EH (cell line): ENCODE data around the gene GJA10.
"Not testable (repeated sequence)": the region's sequence is repeated elsewhere in the genome, so short reads cannot be mapped to it uniquely, and the experiment has no call there.

Experiments
- DNase-seq: peaks from one replicate; pipeline ENCODE4 v3.0.0-alpha.2; 2015; ENCODE audit warnings: low read depth

The GJA10 gene

DNA sequence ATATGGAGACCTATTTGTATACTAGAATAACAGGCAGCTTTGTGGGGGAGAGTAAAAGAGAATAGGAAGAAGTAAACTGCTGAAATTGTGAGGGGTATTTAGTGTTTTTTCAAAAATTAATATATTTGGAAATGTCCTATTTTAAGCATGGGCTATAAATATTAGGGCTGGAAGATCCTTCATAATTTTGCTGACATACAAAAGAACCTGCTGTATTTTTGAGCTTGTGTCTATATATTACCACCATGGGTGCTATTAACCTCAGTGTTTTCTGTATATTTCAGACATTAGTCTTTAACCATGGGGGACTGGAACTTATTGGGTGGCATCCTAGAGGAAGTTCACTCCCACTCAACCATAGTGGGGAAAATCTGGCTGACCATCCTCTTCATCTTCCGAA lies at the start of gene GJA10:
TSS of gene GJA10 (plus strand) at position 301 of the 400 bp plus-strand sequence. CDS start at position 301, 0 bp downstream.
- DNase-seq: no peak

DNA sequence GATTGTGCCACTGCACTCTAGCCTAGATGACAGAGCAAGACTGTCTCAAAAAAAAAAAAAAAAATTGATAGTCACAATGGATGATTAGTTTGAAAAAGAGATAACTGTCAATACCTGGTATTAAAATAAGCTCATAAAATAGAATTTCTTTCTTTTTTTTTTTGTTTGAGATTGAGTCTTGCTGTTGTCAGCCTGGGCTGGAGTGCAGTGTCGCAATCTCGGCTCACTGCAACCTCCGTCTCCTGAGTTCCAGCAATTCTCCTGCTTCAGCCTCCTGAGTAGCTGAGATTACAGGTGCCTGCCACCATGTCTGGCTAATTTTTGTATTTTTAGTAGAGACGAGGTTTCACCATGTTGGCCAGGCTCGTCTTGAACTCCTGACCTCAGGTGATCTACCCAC lies 46.8 kb upstream of the GJA10 start:
- DNase-seq: not testable (repeated sequence)

DNA sequence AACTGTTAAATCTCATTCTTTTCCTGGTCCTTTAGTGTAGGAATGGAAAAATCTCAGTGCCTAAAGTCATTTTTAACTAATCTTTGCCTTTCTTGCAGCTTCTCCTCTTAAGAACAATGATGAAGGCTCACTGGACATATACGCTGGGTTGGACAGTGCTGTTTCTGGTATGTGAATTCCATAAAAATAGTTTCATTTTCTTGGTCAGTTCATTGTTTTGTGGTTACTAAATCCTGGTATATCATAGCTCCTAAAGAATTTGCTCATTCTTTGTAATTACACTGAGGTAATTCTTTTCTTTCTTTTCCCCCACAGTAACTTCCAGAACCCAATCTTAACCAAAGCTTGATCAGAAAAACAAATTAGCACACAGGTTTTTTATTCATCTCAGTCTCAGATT lies 41.2 kb upstream of the GJA10 start:
- DNase-seq: peak; percentile 77

DNA sequence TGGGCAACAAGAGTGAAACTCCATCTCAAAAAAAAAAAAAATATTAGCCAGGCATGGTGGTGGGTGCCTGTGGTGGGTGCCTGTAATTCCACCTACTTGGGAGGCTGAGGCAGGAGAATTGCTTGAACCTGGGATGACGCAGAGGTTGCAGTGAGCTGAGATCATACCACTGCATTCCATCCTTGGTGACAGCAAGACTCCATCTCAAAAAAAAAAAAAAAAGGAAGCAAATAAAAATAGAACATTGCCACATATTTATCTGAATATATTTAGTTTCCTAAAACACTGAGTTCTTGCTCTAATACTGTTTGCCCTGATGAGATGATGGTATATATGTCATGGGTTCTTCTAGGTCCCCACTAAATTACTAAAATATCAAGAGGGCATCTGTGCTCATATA lies 36.2 kb upstream of the GJA10 start:
- DNase-seq: peak; percentile 3

- no peak for DNase-seq
Observed at GRCh38 chr6:89859744-89860143, 34.5 kb upstream of the GJA10 start.

- DNase-seq: no peak
Observed at GRCh38 chr6:89862273-89862672, 32.0 kb upstream of the GJA10 start.

DNA sequence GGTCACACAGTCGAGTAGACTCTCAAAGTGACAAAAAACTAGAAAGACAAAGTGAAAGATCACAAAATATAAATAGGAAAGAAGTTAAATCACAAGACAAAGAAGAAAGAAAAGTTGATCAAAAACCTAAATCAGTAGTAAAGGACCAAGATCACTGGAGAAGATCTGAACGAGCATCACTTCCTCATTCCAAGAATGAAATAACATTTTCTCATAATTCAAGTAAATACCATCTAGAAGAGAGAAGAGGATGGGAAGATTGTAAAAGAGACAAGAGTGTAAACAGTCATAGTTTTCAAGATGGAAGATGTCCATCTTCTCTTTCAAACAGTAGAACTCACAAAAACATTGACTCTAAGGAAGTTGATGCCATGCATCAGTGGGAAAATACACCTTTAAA lies 31.6 kb upstream of the GJA10 start:
- DNase-seq: no peak

GRCh38 chr6:89866024-89866678 lies 28.1 kb upstream of the GJA10 start:
- no peak for DNase-seq

GRCh38 chr6:89873721-89874120 lies 20.5 kb upstream of the GJA10 start:
- no peak for DNase-seq

DNA sequence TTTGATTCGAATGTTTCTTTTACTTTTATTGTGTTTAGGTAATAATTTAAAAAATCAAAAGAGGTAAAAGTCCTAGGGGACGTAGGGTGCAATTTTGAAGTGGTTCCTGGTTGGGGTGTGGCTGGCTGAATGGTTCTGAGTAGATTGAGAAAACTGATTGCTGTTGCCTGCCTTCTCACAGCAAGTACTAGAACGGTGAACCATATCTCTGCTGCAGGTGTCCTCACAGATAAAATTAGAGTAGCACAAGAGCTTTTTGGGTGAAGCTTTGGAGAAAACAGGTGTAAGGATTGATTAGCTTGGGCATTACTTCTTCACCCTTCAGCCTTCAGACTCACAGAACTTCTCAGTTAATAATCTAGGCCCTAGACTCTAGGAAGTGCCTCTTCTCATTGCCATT lies 19.8 kb upstream of the GJA10 start:
- no peak for DNase-seq

DNA sequence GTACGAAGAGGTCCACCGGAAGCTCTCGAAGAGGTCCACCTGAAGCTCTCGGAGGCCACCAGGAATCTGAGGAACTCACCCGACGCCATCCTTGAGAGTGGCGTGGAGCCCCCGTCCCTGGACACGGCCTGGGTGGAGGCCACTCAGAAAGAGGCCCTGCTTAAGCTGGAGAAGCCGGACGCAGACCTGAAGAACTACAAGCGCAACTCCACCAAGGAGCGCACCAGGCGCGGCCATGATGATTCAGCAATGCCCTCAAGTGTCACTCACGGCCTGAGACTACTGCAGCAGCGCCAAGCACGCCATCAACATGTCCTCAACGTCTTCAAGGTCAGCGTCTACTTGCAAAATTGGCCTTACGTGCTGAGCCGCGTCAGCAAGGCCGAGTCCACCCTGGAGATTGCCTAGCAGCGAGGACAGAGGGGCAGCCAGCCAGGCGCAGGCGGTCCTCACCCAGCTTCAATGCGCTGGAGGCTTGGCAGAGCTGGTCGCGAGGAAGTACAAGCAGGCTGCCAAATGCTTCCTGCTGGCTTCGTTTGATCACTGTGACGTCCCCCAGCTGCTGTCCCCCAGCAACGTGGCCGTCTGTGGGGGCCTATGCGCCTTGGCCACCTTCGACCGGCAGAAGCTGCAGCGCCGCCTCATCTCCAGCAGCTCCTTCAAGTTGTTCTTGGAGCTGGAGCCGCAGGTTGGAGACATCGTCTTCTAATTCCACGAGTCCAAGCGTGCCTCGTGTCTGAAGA lies 7.7 kb upstream of the GJA10 start:
- DNase-seq: no peak

DNA sequence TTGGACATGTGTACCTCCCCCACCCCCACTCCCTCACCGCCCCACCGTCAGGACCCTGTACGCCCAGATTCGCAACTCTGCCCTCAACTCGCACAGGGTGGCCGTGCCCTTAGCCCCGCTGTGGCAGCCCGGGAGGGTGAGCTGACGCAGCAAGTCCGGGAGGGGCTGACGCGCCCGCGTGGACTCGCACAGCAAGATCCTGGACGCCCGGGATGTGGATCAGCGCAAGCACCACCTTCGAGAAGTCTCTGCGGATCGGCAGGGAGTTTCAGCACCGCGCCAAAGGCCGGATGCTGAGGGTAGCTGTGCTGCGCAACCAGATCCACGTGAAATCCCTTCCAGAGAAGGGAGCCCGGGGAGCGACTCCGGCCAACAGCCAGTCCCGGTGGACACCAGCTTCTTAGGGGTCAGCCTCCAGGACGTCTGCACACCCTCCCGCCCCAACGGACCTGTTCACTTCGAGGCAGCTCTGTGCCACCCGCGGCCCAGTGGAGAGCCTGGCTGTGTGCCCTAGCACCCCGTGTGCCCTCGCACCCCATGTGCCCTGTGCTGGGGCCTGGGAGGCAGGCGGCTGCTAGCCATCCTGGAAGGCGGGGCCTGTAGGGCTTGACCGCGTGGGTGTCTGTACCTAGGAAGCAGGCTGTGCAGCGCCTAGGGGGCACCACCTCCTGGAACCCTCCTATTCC lies 6.7 kb upstream of the GJA10 start:
- no peak for DNase-seq

- no peak for DNase-seq
Observed at GRCh38 chr6:89888138-89888514, 6.1 kb upstream of the GJA10 start.

DNA sequence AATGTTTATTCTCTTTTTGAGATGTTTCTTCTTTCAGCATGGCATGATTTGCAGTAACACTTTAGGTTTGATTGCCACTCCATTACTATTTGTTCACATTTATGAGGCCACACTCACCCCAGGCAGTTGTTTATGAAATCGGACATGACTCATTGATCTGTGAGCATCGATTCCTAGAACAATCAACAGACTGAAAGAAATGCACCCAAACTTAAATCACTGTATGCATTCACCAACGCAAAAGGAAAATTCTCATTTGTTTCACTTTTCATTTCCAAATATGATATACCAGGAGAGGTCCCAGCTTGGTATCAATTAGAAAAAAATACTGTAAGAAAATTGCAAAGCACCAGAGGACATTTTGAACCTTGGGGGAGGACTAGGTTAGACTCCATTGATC lies 5.4 kb upstream of the GJA10 start:
- no peak for DNase-seq

- not testable (repeated sequence) for DNase-seq
Observed at GRCh38 chr6:89890845-89891528, 3.3 kb upstream of the GJA10 start.

GRCh38 chr6:89892577-89892976 lies 1.7 kb upstream of the GJA10 start:
- DNase-seq: not testable (repeated sequence)

DNA sequence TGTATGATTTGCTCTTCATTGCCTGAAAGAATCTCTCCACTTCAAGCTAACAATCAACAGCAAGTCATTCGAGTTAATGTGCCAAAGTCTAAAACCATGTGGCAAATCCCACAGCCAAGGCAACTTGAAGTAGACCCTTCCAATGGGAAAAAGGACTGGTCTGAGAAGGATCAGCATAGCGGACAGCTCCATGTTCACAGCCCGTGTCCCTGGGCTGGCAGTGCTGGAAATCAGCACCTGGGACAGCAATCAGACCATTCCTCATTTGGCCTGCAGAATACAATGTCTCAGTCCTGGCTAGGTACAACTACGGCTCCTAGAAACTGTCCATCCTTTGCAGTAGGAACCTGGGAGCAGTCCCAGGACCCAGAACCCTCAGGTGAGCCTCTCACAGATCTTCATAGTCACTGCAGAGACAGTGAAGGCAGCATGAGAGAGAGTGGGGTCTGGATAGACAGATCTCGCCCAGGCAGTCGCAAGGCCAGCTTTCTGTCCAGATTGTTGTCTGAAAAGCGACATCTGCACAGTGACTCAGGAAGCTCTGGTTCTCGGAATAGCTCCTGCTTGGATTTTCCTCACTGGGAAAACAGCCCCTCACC lies 1.1 kb downstream of the GJA10 start:
- peak; percentile 68 for DNase-seq

DNA sequence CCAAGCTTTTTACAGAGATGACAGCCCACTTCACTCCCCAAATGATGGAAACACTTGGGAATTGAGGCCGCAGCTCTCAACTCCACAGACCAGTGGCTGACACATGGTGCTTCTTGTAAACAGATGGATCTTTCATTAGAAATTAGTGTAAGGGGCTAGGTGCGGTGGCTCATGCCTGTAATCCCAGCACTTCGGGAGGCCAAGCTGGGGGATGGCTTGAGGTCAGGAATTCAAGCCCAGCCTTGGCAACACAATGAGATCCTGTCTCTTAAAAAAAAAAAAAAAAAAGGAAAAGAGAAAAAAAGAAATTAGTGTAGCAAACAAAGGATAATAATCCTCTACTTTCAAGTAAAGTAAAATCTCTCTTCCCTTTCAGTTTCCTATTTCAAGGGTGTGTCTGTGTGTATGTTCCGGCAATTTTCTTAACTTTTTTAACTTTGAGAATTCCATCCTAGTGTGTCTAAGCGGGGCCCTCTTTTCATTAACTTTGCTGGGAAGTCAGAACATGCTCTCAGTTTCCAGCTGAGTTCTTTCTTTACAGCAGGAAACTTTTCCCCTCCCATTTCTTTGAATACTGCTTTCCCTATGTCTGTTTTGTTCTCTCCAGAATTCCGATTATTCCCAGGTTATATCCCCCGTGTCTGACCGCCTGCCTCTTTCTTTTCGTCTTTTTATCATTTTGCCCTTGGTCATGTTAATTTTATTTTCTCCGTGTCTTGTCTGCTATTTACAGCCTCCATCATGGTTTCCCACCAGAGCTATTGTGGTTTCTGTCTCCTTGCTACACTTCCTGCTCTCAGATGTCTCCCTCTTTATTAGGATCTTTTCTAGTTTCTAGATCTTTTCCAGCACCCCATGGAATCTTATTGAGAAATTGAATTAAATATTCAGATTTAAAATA lies 16.0 kb downstream of the GJA10 start:
- DNase-seq: not testable (repeated sequence)

- DNase-seq: no peak
Observed at GRCh38 chr6:89910902-89911240, 16.6 kb downstream of the GJA10 start.

GRCh38 chr6:89916136-89916920 lies 22.1 kb downstream of the GJA10 start:
- no peak for DNase-seq
